Kidney (tissue), 14 donors: ENCODE results near the gene GFM1. TPM values are rescaled to one million over a fixed set of nuclear protein-coding genes. Genes with fewer than 3 reads are reported as not detected.

Experiments
- DNase-seq, 5 donors: peaks; one replicate each; pipeline ENCODE4 v3.0.0-alpha.2; 2013 to 2020
- FAIRE-seq: peaks from 2 replicates; lab custom pipeline; 2012; peaks lifted over from hg19 to GRCh38; lab: Jason Lieb, UNC
- H3K27ac ChIP-seq, 2 donors: one replicate each; pipeline ENCODE4 v1.7.0; 2013; ENCODE audit warnings: low read depth in 2 of 2, low read length in 2 of 2, inconsistent platforms in 1 of 2
- H3K27me3 ChIP-seq: one replicate; pipeline ENCODE4 v1.7.1; 2013; ENCODE audit warnings: low read length, inconsistent platforms; ENCODE audit not compliant: control insufficient read depth, insufficient read depth
- H3K36me3 ChIP-seq, 3 donors: one replicate each; pipeline versions ENCODE4 v1.7.0 to v1.7.1; 2013; ENCODE audit warnings: low read length in 3 of 3, control low read depth in 1 of 3, inconsistent platforms in 1 of 3; ENCODE audit not compliant: insufficient read depth in 3 of 3, control insufficient read depth in 2 of 3
- H3K4me1 ChIP-seq, 3 donors: one replicate each; pipeline versions ENCODE4 v1.7.0 to v1.7.1; 2013; ENCODE audit warnings: low read length in 3 of 3, inconsistent platforms in 1 of 3, low read depth in 1 of 3; ENCODE audit not compliant: control insufficient read depth in 2 of 3, insufficient read depth in 2 of 3
- H3K4me3 ChIP-seq, 3 donors: one replicate each; pipeline versions ENCODE4 v1.7.0 to v1.8.1; 2013; ENCODE audit warnings: low read length in 3 of 3, control low read depth in 1 of 3, inconsistent platforms in 1 of 3
- H3K9ac ChIP-seq, 3 donors: one replicate each; pipeline versions ENCODE4 v1.7.0 to v1.7.1; 2013; ENCODE audit warnings: low read length in 3 of 3, control low read depth in 1 of 3, inconsistent platforms in 1 of 3
- H3K9me3 ChIP-seq, 3 donors: one replicate each; pipeline versions ENCODE4 v1.7.0 to v1.7.1; 2013; ENCODE audit warnings: low read length in 3 of 3, control low read depth in 1 of 3, inconsistent platforms in 1 of 3; ENCODE audit not compliant: control insufficient read depth in 2 of 3, insufficient read depth in 1 of 3
- CTCF ChIP-seq: IDR thresholded peaks from 3 replicates; pipeline ENCODE4 v1.5.1; 2012; ENCODE audit warnings: mild to moderate bottlenecking, moderate library complexity, borderline replicate concordance; ENCODE audit not compliant: insufficient read depth; ENCODE audit errors: extremely low read depth
- intact Hi-C: fragments of 100-400 bp; cut with DNase I; formaldehyde crosslinking; loops from one replicate; pipeline ENCODE4 v1.11.1; 2022
- polyA plus RNA-seq: library from polyadenylated mRNA; stranded (reverse); fragments of 350-450 nt; fragmentation: Illumina TruSeq; extraction: RNeasy Lipid Tissue Mini Kit (QIAGEN cat#74804); gene quantifications from one replicate; pipeline ENCODE4 v1.2.3, GENCODE V29; 2014; ENCODE audit warnings: low read depth, low replicate concordance; ENCODE audit not compliant: insufficient read depth
- total RNA-seq: library from RNA; stranded (reverse); fragmentation: NEBNext Ultra II Directional; extraction: Animal tissue kit (Norgen Biotek cat#: 25700); gene quantifications from one replicate; pipeline ENCODE4 v1.2.1, GENCODE V29; 2021
- donor health status: control.
- donor health status: control.
- donor health status: control.
- donor health status: control.
- donor health status: control.
- donor health status: DM: yes; HTN: yes; CAD: no.
- donor health status: Normal renal cell carcinoma (clear cell type).

GFM1 gene
- total and polyA plus RNA-seq, 2 donors from 2014 or later: 21.9 to 49.3 TPM

- peaks cover 0 to 4% (median 3%) of the 10 kb centered on the region in 3 donors for H3K36me3 ChIP-seq
- no peak for FAIRE-seq
- H3K27me3 ChIP-seq: no peaks in the 10 kb centered on the region
- no peak for DNase-seq
- intact Hi-C loops: no loop called here
- no peak overlapping the region for H3K27ac ChIP-seq
- no peak overlapping the region for H3K9ac ChIP-seq
- peaks cover 0 to 8% (median 6%) of the 10 kb centered on the region in 3 donors for H3K4me1 ChIP-seq
- H3K4me3 ChIP-seq: no peak overlapping the region
- TF ChIP-seq CTCF: no peak
- no peaks in the 10 kb centered on the region for H3K9me3 ChIP-seq
Observed at GRCh38 chr3:158722108-158722507, 77.8 kb downstream of the GFM1 start.

- no peak for DNase-seq
- Histone ChIP-seq H3K4me1 (peaks cover 0 to 9% (median 8%) of the 10 kb centered on the region in 3 donors), H3K9ac (no peak overlapping the region), H3K4me3 (no peak overlapping the region), H3K9me3 (no peaks in the 10 kb centered on the region), H3K27me3 (no peaks in the 10 kb centered on the region), H3K27ac (no peak overlapping the region), H3K36me3 (peaks cover 0 to 4% (median 3%) of the 10 kb centered on the region in 3 donors)
- no peak for FAIRE-seq
- TF ChIP-seq CTCF: no peak
- intact Hi-C loops: no loop called here
Observed at GRCh38 chr3:158723991-158724390, 79.7 kb downstream of the GFM1 start.

- TF ChIP-seq CTCF: no peak
- FAIRE-seq: no peak
- H3K4me1 ChIP-seq: peaks cover 0 to 9% (median 8%) of the 10 kb centered on the region in 3 donors
- intact Hi-C loops: no loop called here
- peak in 2 of 5 donors; percentile 16 to 86 for DNase-seq
- H3K27me3 ChIP-seq: no peaks in the 10 kb centered on the region
- H3K9ac ChIP-seq: no peak overlapping the region
- H3K36me3 ChIP-seq: peaks cover 0 to 4% (median 3%) of the 10 kb centered on the region in 3 donors
- H3K4me3 ChIP-seq: no peak overlapping the region
- no peaks in the 10 kb centered on the region for H3K9me3 ChIP-seq
- H3K27ac ChIP-seq: peak overlapping the region in 1 of 2 donors; percentile 59
Observed at GRCh38 chr3:158725348-158726011, 81.2 kb downstream of the GFM1 start.
